ENCODE data around the gene CREBBP. TPM values are rescaled to one million over a fixed set of nuclear protein-coding genes. Genes with fewer than 3 reads are reported as not detected.
A peak's percentile ranks its signal among the peaks of the same experiment; 100 is the strongest.

CREBBP gene
- total RNA-seq, 6 donors from 2014 or later, result 54.1 to 175 (median 99.2) TPM

- no peaks in the 10 kb centered on the region for H3K4me1 ChIP-seq
- TF ChIP-seq, protein P1, sequence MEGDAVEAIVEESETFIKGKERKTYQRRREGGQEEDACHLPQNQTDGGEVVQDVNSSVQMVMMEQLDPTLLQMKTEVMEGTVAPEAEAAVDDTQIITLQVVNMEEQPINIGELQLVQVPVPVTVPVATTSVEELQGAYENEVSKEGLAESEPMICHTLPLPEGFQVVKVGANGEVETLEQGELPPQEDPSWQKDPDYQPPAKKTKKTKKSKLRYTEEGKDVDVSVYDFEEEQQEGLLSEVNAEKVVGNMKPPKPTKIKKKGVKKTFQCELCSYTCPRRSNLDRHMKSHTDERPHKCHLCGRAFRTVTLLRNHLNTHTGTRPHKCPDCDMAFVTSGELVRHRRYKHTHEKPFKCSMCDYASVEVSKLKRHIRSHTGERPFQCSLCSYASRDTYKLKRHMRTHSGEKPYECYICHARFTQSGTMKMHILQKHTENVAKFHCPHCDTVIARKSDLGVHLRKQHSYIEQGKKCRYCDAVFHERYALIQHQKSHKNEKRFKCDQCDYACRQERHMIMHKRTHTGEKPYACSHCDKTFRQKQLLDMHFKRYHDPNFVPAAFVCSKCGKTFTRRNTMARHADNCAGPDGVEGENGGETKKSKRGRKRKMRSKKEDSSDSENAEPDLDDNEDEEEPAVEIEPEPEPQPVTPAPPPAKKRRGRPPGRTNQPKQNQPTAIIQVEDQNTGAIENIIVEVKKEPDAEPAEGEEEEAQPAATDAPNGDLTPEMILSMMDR (IDR thresholded peaks at IDR 0.05), result no peak
- TF ChIP-seq POLR2A (IDR thresholded peaks at IDR 0.05), result no peak
- no peak for TF ChIP-seq POLR2AphosphoS5 (IDR thresholded peaks at IDR 0.05)
- no peak for TF ChIP-seq EP300 (IDR thresholded peaks at IDR 0.05)
- 97 to 98% methylated on average over 6 of the region's 6 CpGs for WGBS, 2 donors
- H3K27me3 ChIP-seq, result no peaks in the 10 kb centered on the region
- H3K9me3 ChIP-seq, result no peaks in the 10 kb centered on the region
- H3K27ac ChIP-seq, result no peak overlapping the region
- no peak for DNase-seq
- ATAC-seq (ENCODE audit: low FRiP score in 2 of 2), result no peak
- no peak overlapping the region for H3K4me3 ChIP-seq
- peaks cover 59 to 99% (median 88%) of the 10 kb centered on the region in 4 donors for H3K36me3 ChIP-seq
These were observed 144.4 kb downstream of the CREBBP start for GRCh38 chr16:3736116-3736515.

DNA sequence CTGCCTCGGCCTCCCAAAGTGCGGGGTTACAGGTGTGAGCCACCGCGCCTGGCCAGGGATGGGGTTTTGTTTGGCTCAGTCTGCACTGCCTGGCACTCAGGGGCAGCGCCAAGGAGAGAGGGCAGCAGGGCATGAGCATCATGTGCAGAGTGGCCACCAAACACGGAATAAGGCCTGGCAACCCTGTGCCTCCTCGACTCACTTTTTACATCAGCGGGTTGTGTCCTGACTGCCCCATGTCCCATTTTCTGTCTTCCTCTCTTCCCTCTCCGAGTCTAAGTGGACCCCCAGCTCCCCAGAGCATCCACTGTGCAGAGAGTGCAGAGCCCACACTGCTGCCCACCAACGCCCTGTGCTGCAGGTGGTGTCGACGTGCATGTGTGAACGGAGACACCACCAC, 145.0 kb downstream of the CREBBP start:
- Histone ChIP-seq H3K4me1 (no peaks in the 10 kb centered on the region), H3K9me3 (no peaks in the 10 kb centered on the region), H3K27ac (no peak overlapping the region), H3K27me3 (no peaks in the 10 kb centered on the region), H3K4me3 (no peak overlapping the region), H3K36me3 (peaks cover 57 to 99% (median 88%) of the 10 kb centered on the region in 4 donors)
- TF ChIP-seq POLR2A (IDR thresholded peaks at IDR 0.05), result no peak
- TF ChIP-seq POLR2AphosphoS5 (IDR thresholded peaks at IDR 0.05), result no peak
- TF ChIP-seq EP300 (IDR thresholded peaks at IDR 0.05), result no peak
- TF ChIP-seq, protein P1 (IDR thresholded peaks at IDR 0.05), result no peak
- 94 to 95% methylated on average over 12 to 13 of the region's 13 CpGs for WGBS, 2 donors
- no peak for ATAC-seq (ENCODE audit: low FRiP score in 2 of 2)
- DNase-seq, result no peak

GRCh38 chr16:3734758-3735221, 145.7 kb downstream of the CREBBP start:
- no peak overlapping the region for H3K4me3 ChIP-seq
- 95 to 98% methylated on average over 23 to 24 of the region's 25 CpGs for WGBS, 2 donors
- no peak for TF ChIP-seq POLR2A (IDR thresholded peaks at IDR 0.05)
- TF ChIP-seq, protein P1 (IDR thresholded peaks at IDR 0.05), result no peak
- no peak for TF ChIP-seq POLR2AphosphoS5 (IDR thresholded peaks at IDR 0.05)
- TF ChIP-seq EP300 (IDR thresholded peaks at IDR 0.05), result no peak
- H3K9me3 ChIP-seq, result no peaks in the 10 kb centered on the region
- no peaks in the 10 kb centered on the region for H3K4me1 ChIP-seq
- ATAC-seq (ENCODE audit: low FRiP score in 2 of 2) (no peak), DNase-seq (peak in 1 of 2 donors; percentile 81)
- no peak overlapping the region for H3K27ac ChIP-seq
- no peaks in the 10 kb centered on the region for H3K27me3 ChIP-seq
- H3K36me3 ChIP-seq, result peaks cover 57 to 99% (median 88%) of the 10 kb centered on the region in 4 donors

- no peak overlapping the region for H3K27ac ChIP-seq
- no peak for ATAC-seq (ENCODE audit: low FRiP score in 2 of 2)
- DNase-seq, result no peak
- no peaks in the 10 kb centered on the region for H3K4me1 ChIP-seq
- H3K4me3 ChIP-seq, result no peak overlapping the region
- WGBS, 2 donors, result 94 to 99% methylated on average over 12 to 21 of the region's 27 CpGs
- H3K36me3 ChIP-seq, result peaks cover 57 to 99% (median 88%) of the 10 kb centered on the region in 4 donors
- H3K27me3 ChIP-seq, result no peaks in the 10 kb centered on the region
- no peaks in the 10 kb centered on the region for H3K9me3 ChIP-seq
- no peak for TF ChIP-seq POLR2AphosphoS5 (IDR thresholded peaks at IDR 0.05)
- no peak for TF ChIP-seq POLR2A (IDR thresholded peaks at IDR 0.05)
- TF ChIP-seq, protein P1 (IDR thresholded peaks at IDR 0.05), result no peak
- no peak for TF ChIP-seq EP300 (IDR thresholded peaks at IDR 0.05)
These were observed 146.3 kb downstream of the CREBBP start for GRCh38 chr16:3734084-3734757.

GRCh38 chr16:3732171-3732570, 148.3 kb downstream of the CREBBP start:
- Histone ChIP-seq H3K27me3 (no peaks in the 10 kb centered on the region), H3K36me3 (peaks cover 64 to 97% (median 90%) of the 10 kb centered on the region in 4 donors), H3K4me1 (no peaks in the 10 kb centered on the region), H3K27ac (no peak overlapping the region), H3K4me3 (no peak overlapping the region), H3K9me3 (no peaks in the 10 kb centered on the region)
- DNase-seq (no peak), ATAC-seq (ENCODE audit: low FRiP score in 2 of 2) (no peak)
- 90 to 91% methylated on average over 6 to 8 of the region's 8 CpGs for WGBS, 2 donors
- TF ChIP-seq POLR2A (IDR thresholded peaks at IDR 0.05), result no peak
- no peak for TF ChIP-seq POLR2AphosphoS5 (IDR thresholded peaks at IDR 0.05)
- no peak for TF ChIP-seq EP300 (IDR thresholded peaks at IDR 0.05)
- TF ChIP-seq, protein P1 (IDR thresholded peaks at IDR 0.05), result no peak

Measured in upper lobe of left lung (tissue), 6 donors.